HepG2 (cell line): ENCODE data around the gene TMEM8B. TPM values are rescaled to one million over a fixed set of nuclear protein-coding genes. Genes with fewer than 3 reads are reported as not detected.

Experiments used
- NR3C1 ChIP-seq: sonication (generic); formaldehyde crosslinking; IDR thresholded peaks from 2 replicates; pipeline ENCODE4 v1.4.0; 2020; ENCODE audit warnings: missing genetic modification reagents
- SOX13 ChIP-seq, 3 experiments: fragments of 450-650 bp in 1 of 3; sonication (generic) in 1 of 3; formaldehyde crosslinking in 1 of 3; IDR thresholded peaks in 2 of 3; conservative IDR thresholded peaks in 1 of 3; 2 replicates each; pipeline versions ENCODE4 v1.5.0 to v1.6.1; 2016 to 2020; ENCODE audit warnings: antibody characterized with exemption in 1 of 3, mild to moderate bottlenecking in 1 of 3, missing compliant biosample characterization in 1 of 3, missing genetic modification reagents in 1 of 3, moderate library complexity in 1 of 3
- SOX5 ChIP-seq: IDR thresholded peaks from 2 replicates; pipeline ENCODE4 v1.6.1; 2016; ENCODE audit warnings: borderline replicate concordance
- XRCC5 ChIP-seq: fragments of 200-400 bp; formaldehyde crosslinking; optimal IDR thresholded peaks from 2 replicates; pipeline ENCODE3; 2017; ENCODE audit warnings: mild to moderate bottlenecking, low read length
- ZNF629 ChIP-seq: sonication (generic); formaldehyde crosslinking; conservative IDR thresholded peaks from 2 replicates; pipeline ENCODE4 v1.5.0; 2020; ENCODE audit warnings: missing genetic modification reagents
- polyA plus RNA-seq, 8 experiments: library from polyadenylated mRNA; depleted of rRNA in 3 of 8; stranded (reverse) in 7 of 8; unstranded in 1 of 8; fragments of >200 nt; fragmentation: Illumina TruSeq in 4 of 8; extraction: Trizol in 4 of 8; gene quantifications; 2 replicates each; pipeline versions ENCODE4 v1.2.1 to v1.2.3, GENCODE V29; 2011 to 2016; ENCODE audit warnings: low read depth in 4 of 8, missing spikeins in 1 of 8, mixed read lengths in 1 of 8; ENCODE audit not compliant: insufficient read depth in 1 of 8
- small RNA-seq, 3 experiments: library from RNA; depleted of rRNA; stranded (forward); fragments of <200 nt; gene quantifications; one replicate each; pipeline ENCODE3, GENCODE V24; 2012; ENCODE audit warnings: low read depth in 2 of 3, low replicate concordance in 1 of 3; ENCODE audit not compliant: insufficient read length in 3 of 3, insufficient read depth in 2 of 3
- total RNA-seq, 5 experiments: library from RNA; depleted of rRNA; stranded (reverse); fragments of >200 nt; fragmentation: Illumina TruSeq; extraction: Trizol; gene quantifications; 2 replicates each; pipeline ENCODE4 v1.2.3, GENCODE V29; 2016; ENCODE audit warnings: low read depth in 1 of 5
- TF ChIP-seq, protein P1 (sequence below): sonication (generic); formaldehyde crosslinking; IDR thresholded peaks from 2 replicates; pipeline ENCODE4 v1.9.0; 2021; ENCODE audit warnings: mild to moderate bottlenecking, missing genetic modification reagents

The TMEM8B gene
- total and polyA plus RNA-seq, 2 of the 13 experiments (the other 11 are each of a cell fraction or from before 2014, with no cell fraction given) = 2.1 to 2.7 TPM

DNA sequence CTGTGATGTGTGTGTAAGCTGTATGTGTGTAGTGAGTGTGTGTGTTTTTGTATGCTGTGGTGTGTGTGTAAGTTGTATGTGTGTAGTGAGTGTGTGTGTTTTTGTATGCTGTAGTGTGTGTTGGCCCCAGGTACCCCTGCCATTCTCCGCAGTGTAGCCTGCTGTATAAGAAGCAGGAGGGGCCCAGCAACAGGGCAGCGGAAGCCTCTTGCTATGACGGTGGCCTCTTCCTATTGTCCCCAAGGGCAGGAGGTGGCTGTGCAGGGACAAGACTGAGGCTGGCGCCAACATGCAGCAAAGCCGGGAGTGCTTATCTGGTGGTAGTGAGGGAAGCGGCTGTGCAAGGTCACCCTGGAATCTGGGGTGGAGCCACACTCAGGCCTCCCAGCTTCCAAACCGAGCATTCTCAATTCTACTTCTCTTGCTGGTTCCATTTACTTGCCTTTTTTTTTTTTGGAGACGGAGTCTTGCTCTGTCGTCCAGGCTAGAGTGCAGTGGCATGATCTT, 85.3 kb downstream of the TMEM8B start (continued):
- TF ChIP-seq, protein P1, sequence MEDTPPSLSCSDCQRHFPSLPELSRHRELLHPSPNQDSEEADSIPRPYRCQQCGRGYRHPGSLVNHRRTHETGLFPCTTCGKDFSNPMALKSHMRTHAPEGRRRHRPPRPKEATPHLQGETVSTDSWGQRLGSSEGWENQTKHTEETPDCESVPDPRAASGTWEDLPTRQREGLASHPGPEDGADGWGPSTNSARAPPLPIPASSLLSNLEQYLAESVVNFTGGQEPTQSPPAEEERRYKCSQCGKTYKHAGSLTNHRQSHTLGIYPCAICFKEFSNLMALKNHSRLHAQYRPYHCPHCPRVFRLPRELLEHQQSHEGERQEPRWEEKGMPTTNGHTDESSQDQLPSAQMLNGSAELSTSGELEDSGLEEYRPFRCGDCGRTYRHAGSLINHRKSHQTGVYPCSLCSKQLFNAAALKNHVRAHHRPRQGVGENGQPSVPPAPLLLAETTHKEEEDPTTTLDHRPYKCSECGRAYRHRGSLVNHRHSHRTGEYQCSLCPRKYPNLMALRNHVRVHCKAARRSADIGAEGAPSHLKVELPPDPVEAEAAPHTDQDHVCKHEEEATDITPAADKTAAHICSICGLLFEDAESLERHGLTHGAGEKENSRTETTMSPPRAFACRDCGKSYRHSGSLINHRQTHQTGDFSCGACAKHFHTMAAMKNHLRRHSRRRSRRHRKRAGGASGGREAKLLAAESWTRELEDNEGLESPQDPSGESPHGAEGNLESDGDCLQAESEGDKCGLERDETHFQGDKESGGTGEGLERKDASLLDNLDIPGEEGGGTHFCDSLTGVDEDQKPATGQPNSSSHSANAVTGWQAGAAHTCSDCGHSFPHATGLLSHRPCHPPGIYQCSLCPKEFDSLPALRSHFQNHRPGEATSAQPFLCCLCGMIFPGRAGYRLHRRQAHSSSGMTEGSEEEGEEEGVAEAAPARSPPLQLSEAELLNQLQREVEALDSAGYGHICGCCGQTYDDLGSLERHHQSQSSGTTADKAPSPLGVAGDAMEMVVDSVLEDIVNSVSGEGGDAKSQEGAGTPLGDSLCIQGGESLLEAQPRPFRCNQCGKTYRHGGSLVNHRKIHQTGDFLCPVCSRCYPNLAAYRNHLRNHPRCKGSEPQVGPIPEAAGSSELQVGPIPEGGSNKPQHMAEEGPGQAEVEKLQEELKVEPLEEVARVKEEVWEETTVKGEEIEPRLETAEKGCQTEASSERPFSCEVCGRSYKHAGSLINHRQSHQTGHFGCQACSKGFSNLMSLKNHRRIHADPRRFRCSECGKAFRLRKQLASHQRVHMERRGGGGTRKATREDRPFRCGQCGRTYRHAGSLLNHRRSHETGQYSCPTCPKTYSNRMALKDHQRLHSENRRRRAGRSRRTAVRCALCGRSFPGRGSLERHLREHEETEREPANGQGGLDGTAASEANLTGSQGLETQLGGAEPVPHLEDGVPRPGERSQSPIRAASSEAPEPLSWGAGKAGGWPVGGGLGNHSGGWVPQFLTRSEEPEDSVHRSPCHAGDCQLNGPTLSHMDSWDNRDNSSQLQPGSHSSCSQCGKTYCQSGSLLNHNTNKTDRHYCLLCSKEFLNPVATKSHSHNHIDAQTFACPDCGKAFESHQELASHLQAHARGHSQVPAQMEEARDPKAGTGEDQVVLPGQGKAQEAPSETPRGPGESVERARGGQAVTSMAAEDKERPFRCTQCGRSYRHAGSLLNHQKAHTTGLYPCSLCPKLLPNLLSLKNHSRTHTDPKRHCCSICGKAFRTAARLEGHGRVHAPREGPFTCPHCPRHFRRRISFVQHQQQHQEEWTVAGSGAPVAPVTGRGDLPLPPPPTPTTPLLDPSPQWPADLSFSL (CRISPR knock-in tag) = peak; percentile 99
- TF ChIP-seq XRCC5 (peak; percentile 28), SOX5 (CRISPR knock-in tag) (peak; percentile 74), NR3C1 (CRISPR knock-in tag) (no peak), ZNF629 (peak; percentile 28; the same call in 1 of the 2 replicates), SOX13 (IDR thresholded peaks at IDR 0.05) (peak; percentile 31; the same call in 1 of the 2 replicates), SOX13 (CRISPR knock-in tag; conservative IDR thresholded peaks at IDR 0.05 in 1 of 2, IDR thresholded peaks at IDR 0.05 in 1 of 2) (peak in 1 of 2 experiments; percentile 76; a peak in 2 of 4 replicates)

Small RNA genes lying within 50 kb of the gene (small RNA-seq; reads per million reads assigned to genes)
- gene HINT2 = 0 to 0.10 (median 0) reads per million in 3 experiments

Other genes starting within 250 kb of the TMEM8B start
- 3.1 and 7.3 TPM in 2 replicates for gene TESK1, start 224.0 kb upstream of the TMEM8B start, total RNA-seq (2016; rRNA removed; fragmentation: Illumina TruSeq; extraction: Trizol)
- gene TESK1, start 224.0 kb upstream of the TMEM8B start, polyA plus RNA-seq (2011; rRNA removed) = 13.6 and 17.7 TPM in 2 replicates
- 0.18 TPM in 1 of 2 replicates, not detected in the other for gene CD72, start 210.8 kb upstream of the TMEM8B start, total RNA-seq (2016; rRNA removed; fragmentation: Illumina TruSeq; extraction: Trizol)
- gene CD72, start 210.8 kb upstream of the TMEM8B start, polyA plus RNA-seq (2011; rRNA removed) = 0.82 and 1.1 TPM in 2 replicates
- gene SIT1, start 178.3 kb upstream of the TMEM8B start, total RNA-seq (2016; rRNA removed; fragmentation: Illumina TruSeq; extraction: Trizol) = 0.09 and 0.24 TPM in 2 replicates
- gene SIT1, start 178.3 kb upstream of the TMEM8B start, polyA plus RNA-seq (2011; rRNA removed) = 5.0 and 6.7 TPM in 2 replicates
- gene RMRP, start 171.2 kb upstream of the TMEM8B start, total RNA-seq (2016; rRNA removed; fragmentation: Illumina TruSeq; extraction: Trizol) = 1,047 and 4,025 TPM in 2 replicates
- gene RMRP, start 171.2 kb upstream of the TMEM8B start, polyA plus RNA-seq (2011; rRNA removed) = 36.7 and 51.4 TPM in 2 replicates
- 4.1 and 7.1 TPM in 2 replicates for gene CCDC107, start 170.9 kb upstream of the TMEM8B start, total RNA-seq (2016; rRNA removed; fragmentation: Illumina TruSeq; extraction: Trizol)
- 15.2 and 17.4 TPM in 2 replicates for gene CCDC107, start 170.9 kb upstream of the TMEM8B start, polyA plus RNA-seq (2011; rRNA removed)
- 10.4 and 11.2 TPM in 2 replicates for gene ARHGEF39, start 164.0 kb upstream of the TMEM8B start, total RNA-seq (2016; rRNA removed; fragmentation: Illumina TruSeq; extraction: Trizol)
- 8.0 and 12.3 TPM in 2 replicates for gene ARHGEF39, start 164.0 kb upstream of the TMEM8B start, polyA plus RNA-seq (2011; rRNA removed)
- 0.13 TPM in 1 of 2 replicates, not detected in the other for gene CA9, start 155.3 kb upstream of the TMEM8B start, total RNA-seq (2016; rRNA removed; fragmentation: Illumina TruSeq; extraction: Trizol)
- gene CA9, start 155.3 kb upstream of the TMEM8B start, polyA plus RNA-seq (2011; rRNA removed) = 118 and 152 TPM in 2 replicates
- 0.20 and 3.1 TPM in 2 replicates for gene TPM2, start 139.3 kb upstream of the TMEM8B start, total RNA-seq (2016; rRNA removed; fragmentation: Illumina TruSeq; extraction: Trizol)
- 10.7 and 11.4 TPM in 2 replicates for gene TPM2, start 139.3 kb upstream of the TMEM8B start, polyA plus RNA-seq (2011; rRNA removed)
- gene TLN1, start 97.0 kb upstream of the TMEM8B start, total RNA-seq (2016; rRNA removed; fragmentation: Illumina TruSeq; extraction: Trizol) = 51.8 and 53.7 TPM in 2 replicates
- gene TLN1, start 97.0 kb upstream of the TMEM8B start, polyA plus RNA-seq (2011; rRNA removed) = 35.2 and 52.6 TPM in 2 replicates
- 32.2 and 34.2 TPM in 2 replicates for gene CREB3, start 96.6 kb upstream of the TMEM8B start, total RNA-seq (2016; rRNA removed; fragmentation: Illumina TruSeq; extraction: Trizol)
- 11.1 and 13.5 TPM in 2 replicates for gene CREB3, start 96.6 kb upstream of the TMEM8B start, polyA plus RNA-seq (2011; rRNA removed)
- gene GBA2, start 80.0 kb upstream of the TMEM8B start, total RNA-seq (2016; rRNA removed; fragmentation: Illumina TruSeq; extraction: Trizol) = 24.4 and 37.5 TPM in 2 replicates
- 86.1 and 96.9 TPM in 2 replicates for gene GBA2, start 80.0 kb upstream of the TMEM8B start, polyA plus RNA-seq (2011; rRNA removed)
- 12.6 and 12.7 TPM in 2 replicates for gene RGP1, start 79.9 kb upstream of the TMEM8B start, total RNA-seq (2016; rRNA removed; fragmentation: Illumina TruSeq; extraction: Trizol)
- 18.7 and 21.0 TPM in 2 replicates for gene RGP1, start 79.9 kb upstream of the TMEM8B start, polyA plus RNA-seq (2011; rRNA removed)
- 0.24 and 0.49 TPM in 2 replicates for gene MSMP, start 75.0 kb upstream of the TMEM8B start, total RNA-seq (2016; rRNA removed; fragmentation: Illumina TruSeq; extraction: Trizol)
- 0.34 and 0.46 TPM in 2 replicates for gene MSMP, start 75.0 kb upstream of the TMEM8B start, polyA plus RNA-seq (2011; rRNA removed)
- gene NPR2, start 37.6 kb upstream of the TMEM8B start, total RNA-seq (2016; rRNA removed; fragmentation: Illumina TruSeq; extraction: Trizol) = 4.6 and 7.4 TPM in 2 replicates
- 9.3 and 9.4 TPM in 2 replicates for gene NPR2, start 37.6 kb upstream of the TMEM8B start, polyA plus RNA-seq (2011; rRNA removed)
- 0.27 TPM in 1 of 2 replicates, not detected in the other for gene SPAG8, start 17.0 kb upstream of the TMEM8B start, total RNA-seq (2016; rRNA removed; fragmentation: Illumina TruSeq; extraction: Trizol)
- 0.18 and 0.22 TPM in 2 replicates for gene SPAG8, start 17.0 kb upstream of the TMEM8B start, polyA plus RNA-seq (2011; rRNA removed)
- gene HINT2, start 14.2 kb upstream of the TMEM8B start, total RNA-seq (2016; rRNA removed; fragmentation: Illumina TruSeq; extraction: Trizol) = 51.4 and 56.2 TPM in 2 replicates
- gene HINT2, start 14.2 kb upstream of the TMEM8B start, polyA plus RNA-seq (2011; rRNA removed) = 37.9 and 41.5 TPM in 2 replicates
- gene FAM221B, start 496 bp upstream of the TMEM8B start, total RNA-seq (2016; rRNA removed; fragmentation: Illumina TruSeq; extraction: Trizol) = not detected in 2 replicates
- not detected in 2 replicates for gene FAM221B, start 496 bp upstream of the TMEM8B start, polyA plus RNA-seq (2011; rRNA removed)
- not detected in 2 replicates for gene OR13J1, start 41.2 kb downstream of the TMEM8B start, total RNA-seq (2016; rRNA removed; fragmentation: Illumina TruSeq; extraction: Trizol)
- not detected in 2 replicates for gene OR13J1, start 41.2 kb downstream of the TMEM8B start, polyA plus RNA-seq (2011; rRNA removed)
- gene HRCT1, start 77.0 kb downstream of the TMEM8B start, total RNA-seq (2016; rRNA removed; fragmentation: Illumina TruSeq; extraction: Trizol) = not detected in 2 replicates
- 0.13 and 0.44 TPM in 2 replicates for gene HRCT1, start 77.0 kb downstream of the TMEM8B start, polyA plus RNA-seq (2011; rRNA removed)
- 0.07 TPM in 1 of 2 replicates, not detected in the other for gene SPAAR, start 80.3 kb downstream of the TMEM8B start, total RNA-seq (2016; rRNA removed; fragmentation: Illumina TruSeq; extraction: Trizol)
- not detected in 2 replicates for gene SPAAR, start 80.3 kb downstream of the TMEM8B start, polyA plus RNA-seq (2011; rRNA removed)
- not detected in 2 replicates for gene OR2S2, start 128.9 kb downstream of the TMEM8B start, total RNA-seq (2016; rRNA removed; fragmentation: Illumina TruSeq; extraction: Trizol)
- not detected in 2 replicates for gene OR2S2, start 128.9 kb downstream of the TMEM8B start, polyA plus RNA-seq (2011; rRNA removed)
- gene RECK, start 207.7 kb downstream of the TMEM8B start, total RNA-seq (2016; rRNA removed; fragmentation: Illumina TruSeq; extraction: Trizol) = 2.3 and 3.1 TPM in 2 replicates
- 4.8 and 5.1 TPM in 2 replicates for gene RECK, start 207.7 kb downstream of the TMEM8B start, polyA plus RNA-seq (2011; rRNA removed)